Measurements from ENCODE around the gene NPHP4.

Gene NPHP4

GRCh38 chr1:5822266-5822665 lies 170.0 kb downstream of the NPHP4 start:
- DNase-seq, result no peak

GRCh38 chr1:5821540-5822176 lies 170.6 kb downstream of the NPHP4 start:
- DNase-seq, result no peak

- DNase-seq, result no peak
Observed at GRCh38 chr1:5820026-5820421, 172.2 kb downstream of the NPHP4 start.

GRCh38 chr1:5819391-5820025 lies 172.7 kb downstream of the NPHP4 start:
- no peak for DNase-seq

- no peak for DNase-seq
Observed at GRCh38 chr1:5818755-5819154, 173.5 kb downstream of the NPHP4 start.

GRCh38 chr1:5815716-5816115 lies 176.5 kb downstream of the NPHP4 start:
- no peak for DNase-seq

- no peak for DNase-seq
Observed at GRCh38 chr1:5815211-5815610, 177.0 kb downstream of the NPHP4 start.

- DNase-seq, result no peak
Observed at GRCh38 chr1:5814046-5814619, 178.1 kb downstream of the NPHP4 start.

GRCh38 chr1:5813480-5813879 lies 178.7 kb downstream of the NPHP4 start:
- no peak for DNase-seq
